GM18951 (cell line): ENCODE data around the gene ACOT7.

ENCODE experiments used
- POLR2A ChIP-seq: IDR thresholded peaks from 4 replicates; pipeline ENCODE4 v1.6.1; 2011; ENCODE audit warnings: mild to moderate bottlenecking; ENCODE audit not compliant: insufficient read length, insufficient read depth; ENCODE audit errors: extremely low read depth
- in situ Hi-C: fragments of 300-500 bp; cut with MboI; formaldehyde crosslinking; loops from one replicate; pipeline ENCODE4 v1.12.0; 2022; ENCODE audit warnings: low sequenced_read_pairs, mixed read lengths, inconsistent platforms; ENCODE audit not compliant: unreplicated experiment

The ACOT7 gene

GRCh38 chr1:6275826-6276782, 117.5 kb downstream of the ACOT7 start:
- in situ Hi-C loops, result no loop called here
- TF ChIP-seq POLR2A, result no peak

DNA sequence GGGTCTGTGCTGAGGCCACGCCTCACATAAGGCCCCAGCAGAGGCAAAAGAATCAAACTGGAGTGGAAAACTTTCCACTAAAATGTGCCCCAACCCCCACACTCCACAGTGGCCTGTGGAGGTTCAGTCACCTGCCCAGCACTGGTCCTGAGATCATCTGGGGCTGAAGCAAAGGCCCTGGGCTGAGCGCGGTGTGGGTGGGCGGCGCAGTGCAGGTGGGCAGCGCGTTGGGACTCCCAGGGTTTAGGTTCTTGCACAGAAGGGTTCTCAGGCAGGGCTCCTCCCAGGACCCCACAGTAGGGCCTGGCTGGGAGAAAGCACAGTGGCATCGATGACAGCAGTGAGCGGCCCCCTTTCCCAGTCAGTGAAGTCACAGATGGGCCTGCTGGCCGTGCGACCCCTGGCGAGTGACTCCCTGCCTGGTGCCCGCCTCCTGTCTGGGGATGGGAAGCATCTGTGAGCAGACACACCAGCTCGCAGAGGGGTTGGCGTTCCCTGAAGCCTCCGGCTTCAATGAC, 118.9 kb downstream of the ACOT7 start:
- no peak for TF ChIP-seq POLR2A
- in situ Hi-C loops, result no loop called here

GRCh38 chr1:6274102-6274501, 119.5 kb downstream of the ACOT7 start:
- no peak for TF ChIP-seq POLR2A
- in situ Hi-C loops, result no loop called here

- in situ Hi-C loops, result no loop called here
- TF ChIP-seq POLR2A, result no peak
Observed at GRCh38 chr1:6273380-6273891, 120.1 kb downstream of the ACOT7 start.

GRCh38 chr1:6272868-6273267, 120.7 kb downstream of the ACOT7 start:
- no peak for TF ChIP-seq POLR2A
- in situ Hi-C loops, result no loop called here

- in situ Hi-C loops, result no loop called here
- TF ChIP-seq POLR2A, result no peak
Observed at GRCh38 chr1:6272452-6272851, 121.1 kb downstream of the ACOT7 start.

DNA sequence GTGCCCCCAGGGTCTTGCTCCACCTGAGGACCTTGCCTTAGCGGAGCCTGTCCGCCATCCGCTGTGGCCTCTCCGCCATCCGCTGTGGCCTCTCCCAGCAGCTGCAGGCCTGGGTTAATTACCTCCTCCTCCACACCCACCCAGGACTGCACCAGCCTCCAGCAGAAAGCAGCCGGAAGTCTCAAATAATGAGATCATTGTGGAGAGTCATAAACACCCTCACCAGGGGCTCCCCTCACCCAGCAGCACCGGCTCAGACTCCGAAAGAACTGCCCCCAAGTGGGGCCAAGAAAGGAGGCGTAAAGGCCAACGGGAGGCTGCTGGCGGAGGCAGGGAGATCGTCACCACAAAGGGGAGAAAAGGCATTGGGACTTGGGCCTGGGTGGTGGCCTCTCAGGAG, 122.0 kb downstream of the ACOT7 start:
- no peak for TF ChIP-seq POLR2A
- in situ Hi-C loops, result no loop called here

DNA sequence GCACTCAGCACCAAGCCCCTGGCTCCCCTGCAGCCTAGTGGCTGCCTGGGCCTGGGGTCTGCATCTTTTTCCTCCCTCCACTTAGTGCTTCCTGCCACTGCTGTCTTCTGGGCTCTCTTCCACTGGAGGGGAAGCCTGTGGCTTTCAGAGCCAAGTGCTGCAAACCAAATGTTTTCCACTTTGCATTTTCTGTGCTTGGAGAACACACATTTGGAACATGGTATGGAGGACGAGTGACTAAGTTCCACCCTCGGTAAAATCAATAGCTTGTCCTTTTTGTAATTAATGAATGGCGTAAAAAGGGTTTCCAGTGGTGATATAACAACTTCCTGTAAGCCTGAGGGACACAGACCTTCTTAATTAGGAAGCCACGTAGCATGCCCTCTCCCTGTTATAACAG, 122.6 kb downstream of the ACOT7 start:
- in situ Hi-C loops, result no loop called here
- no peak for TF ChIP-seq POLR2A

DNA sequence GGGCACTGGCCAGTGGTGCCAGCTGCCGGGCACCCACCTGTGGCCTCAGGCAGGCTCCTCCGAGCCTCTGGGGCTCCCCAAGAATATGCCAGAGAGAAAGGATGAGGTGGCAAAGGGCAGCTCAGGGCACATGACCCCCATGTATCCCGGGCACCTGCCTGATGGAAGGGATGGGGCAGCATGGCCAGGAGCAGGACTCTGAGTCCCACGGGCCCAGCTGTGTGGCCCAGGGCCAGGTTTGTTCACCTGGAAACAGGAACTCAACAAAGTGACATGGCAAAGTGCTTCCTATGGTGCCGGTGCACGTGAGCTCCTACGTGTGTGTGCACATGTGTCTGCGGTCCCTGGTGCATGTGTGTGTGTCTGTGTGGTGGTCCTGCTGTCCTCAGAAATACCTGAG, 123.2 kb downstream of the ACOT7 start:
- in situ Hi-C loops, result no loop called here
- TF ChIP-seq POLR2A, result no peak

GRCh38 chr1:6269720-6270400, 123.7 kb downstream of the ACOT7 start:
- in situ Hi-C loops, result no loop called here
- TF ChIP-seq POLR2A, result no peak

GRCh38 chr1:6269296-6269695, 124.3 kb downstream of the ACOT7 start:
- in situ Hi-C loops, result no loop called here
- TF ChIP-seq POLR2A, result no peak

- in situ Hi-C loops, result no loop called here
Observed at GRCh38 chr1:6268415-6268814, 125.2 kb downstream of the ACOT7 start.

DNA sequence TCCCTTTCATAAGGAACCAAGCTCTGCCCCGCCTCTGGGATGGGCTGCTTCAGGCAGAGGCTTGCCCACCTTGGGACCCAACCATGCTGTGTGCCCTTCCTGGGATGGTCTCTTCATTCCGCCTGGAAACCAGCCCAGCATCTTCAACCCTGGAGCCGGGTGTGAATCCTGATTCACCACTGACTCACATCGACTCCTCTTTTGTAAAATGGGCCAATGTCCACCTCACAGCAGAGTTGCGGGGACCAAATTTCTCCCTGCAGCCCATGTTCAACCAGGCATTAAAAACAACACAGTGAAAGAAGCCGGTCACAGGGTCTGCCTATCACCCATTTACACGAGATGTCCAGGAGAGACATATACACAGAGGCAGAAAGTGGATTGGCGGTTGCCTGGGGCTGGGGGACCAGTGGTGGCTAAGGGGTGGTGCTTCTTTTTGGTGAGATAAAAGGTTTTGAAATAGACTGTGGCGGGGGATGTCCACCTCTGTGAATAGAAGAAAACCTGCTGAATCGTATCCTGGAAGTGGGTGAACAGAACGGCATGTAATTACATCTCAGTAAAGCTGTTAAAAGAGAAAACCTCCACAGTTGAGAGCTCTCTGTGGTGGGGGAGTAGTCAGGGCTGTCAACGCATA, 125.8 kb downstream of the ACOT7 start:
- no peak for TF ChIP-seq POLR2A
- in situ Hi-C loops, result no loop called here

More at GRCh38 chr1:6268415-6268814, 125.2 kb downstream of the ACOT7 start:
- no peak for TF ChIP-seq POLR2A
